Ureter (tissue), 1 donor: Measurements from ENCODE around the gene C1GALT1C1L. TPM values are rescaled to one million over a fixed set of nuclear protein-coding genes. Genes with fewer than 3 reads are reported as not detected.
"Not testable (repeated sequence)": the region's sequence is repeated elsewhere in the genome, so short reads cannot be mapped to it uniquely, and the experiment has no call there.

ENCODE experiments used
- DNase-seq: peaks from one replicate; pipeline ENCODE4 v3.0.0-alpha.2; 2020; ENCODE audit warnings: low spot score
- total RNA-seq: library from RNA; stranded (reverse); gene quantifications from one replicate; pipeline ENCODE4 v1.2.4, GENCODE V29; 2023
- donor health status: DM: yes; HTN: yes; CAD: no.

Gene C1GALT1C1L
- total RNA-seq: 0.99 TPM

- peak; percentile 65 for DNase-seq
Observed at GRCh38 chr2:43676322-43677050, at the start of gene C1GALT1C1L. C1GALT1C1L (minus strand) TSS chr2:43676429; CDS start chr2:43676322, 107 bp downstream.

- no peak for DNase-seq
Observed at GRCh38 chr2:43725711-43726246, 49.5 kb upstream of the C1GALT1C1L start.

GRCh38 chr2:43724728-43725526 is 48.7 kb upstream of the C1GALT1C1L start:
- no peak for DNase-seq

GRCh38 chr2:43718530-43719124 is 42.4 kb upstream of the C1GALT1C1L start:
- DNase-seq: no peak

GRCh38 chr2:43717322-43717721 is 41.1 kb upstream of the C1GALT1C1L start:
- no peak for DNase-seq

- DNase-seq: no peak
Observed at GRCh38 chr2:43715300-43716098, 39.3 kb upstream of the C1GALT1C1L start.

GRCh38 chr2:43714164-43714563 is 37.9 kb upstream of the C1GALT1C1L start:
- no peak for DNase-seq

- DNase-seq: no peak
Observed at GRCh38 chr2:43710866-43711265, 34.6 kb upstream of the C1GALT1C1L start.

GRCh38 chr2:43708891-43709290 is 32.7 kb upstream of the C1GALT1C1L start:
- no peak for DNase-seq

GRCh38 chr2:43708178-43708577 is 31.9 kb upstream of the C1GALT1C1L start:
- no peak for DNase-seq

- DNase-seq: peak; percentile 47
Observed at GRCh38 chr2:43707255-43708015, 31.2 kb upstream of the C1GALT1C1L start.

- DNase-seq: no peak
Observed at GRCh38 chr2:43701111-43701510, 24.9 kb upstream of the C1GALT1C1L start.

GRCh38 chr2:43699761-43700160 is 23.5 kb upstream of the C1GALT1C1L start:
- no peak for DNase-seq

- not testable (repeated sequence) for DNase-seq
Observed at GRCh38 chr2:43698140-43698539, 21.9 kb upstream of the C1GALT1C1L start.

GRCh38 chr2:43692428-43692994 is 16.3 kb upstream of the C1GALT1C1L start:
- no peak for DNase-seq

GRCh38 chr2:43689999-43690398 is 13.8 kb upstream of the C1GALT1C1L start:
- DNase-seq: no peak

GRCh38 chr2:43685357-43685756 is 9.1 kb upstream of the C1GALT1C1L start:
- DNase-seq: no peak

- DNase-seq: not testable (repeated sequence)
Observed at GRCh38 chr2:43677783-43678182, 1.6 kb upstream of the C1GALT1C1L start.

- DNase-seq: no peak
Observed at GRCh38 chr2:43675646-43676321, 445 bp downstream of the C1GALT1C1L start.

- no peak for DNase-seq
Observed at GRCh38 chr2:43657241-43657640, 19.0 kb downstream of the C1GALT1C1L start.
